Stimulated activated CD4-positive, alpha-beta T cell treated with anti-CD3 and anti-CD28 coated beads, Interleukin-1b, Interleukin-23, amount 100 ng/mL, for 4 hours (primary cell): Measurements from ENCODE around the gene ADGRA1.
"Not testable (repeated sequence)": the region's sequence is repeated elsewhere in the genome, so short reads cannot be mapped to it uniquely, and the experiment has no call there.

ENCODE experiments used
- DNase-seq, 2 donors: peaks; one replicate each; pipeline ENCODE4 v3.0.0-alpha.2; 2020; ENCODE audit warnings: low read depth in 2 of 2

Gene ADGRA1, protein sequence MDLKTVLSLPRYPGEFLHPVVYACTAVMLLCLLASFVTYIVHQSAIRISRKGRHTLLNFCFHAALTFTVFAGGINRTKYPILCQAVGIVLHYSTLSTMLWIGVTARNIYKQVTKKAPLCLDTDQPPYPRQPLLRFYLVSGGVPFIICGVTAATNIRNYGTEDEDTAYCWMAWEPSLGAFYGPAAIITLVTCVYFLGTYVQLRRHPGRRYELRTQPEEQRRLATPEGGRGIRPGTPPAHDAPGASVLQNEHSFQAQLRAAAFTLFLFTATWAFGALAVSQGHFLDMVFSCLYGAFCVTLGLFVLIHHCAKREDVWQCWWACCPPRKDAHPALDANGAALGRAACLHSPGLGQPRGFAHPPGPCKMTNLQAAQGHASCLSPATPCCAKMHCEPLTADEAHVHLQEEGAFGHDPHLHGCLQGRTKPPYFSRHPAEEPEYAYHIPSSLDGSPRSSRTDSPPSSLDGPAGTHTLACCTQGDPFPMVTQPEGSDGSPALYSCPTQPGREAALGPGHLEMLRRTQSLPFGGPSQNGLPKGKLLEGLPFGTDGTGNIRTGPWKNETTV

DNA sequence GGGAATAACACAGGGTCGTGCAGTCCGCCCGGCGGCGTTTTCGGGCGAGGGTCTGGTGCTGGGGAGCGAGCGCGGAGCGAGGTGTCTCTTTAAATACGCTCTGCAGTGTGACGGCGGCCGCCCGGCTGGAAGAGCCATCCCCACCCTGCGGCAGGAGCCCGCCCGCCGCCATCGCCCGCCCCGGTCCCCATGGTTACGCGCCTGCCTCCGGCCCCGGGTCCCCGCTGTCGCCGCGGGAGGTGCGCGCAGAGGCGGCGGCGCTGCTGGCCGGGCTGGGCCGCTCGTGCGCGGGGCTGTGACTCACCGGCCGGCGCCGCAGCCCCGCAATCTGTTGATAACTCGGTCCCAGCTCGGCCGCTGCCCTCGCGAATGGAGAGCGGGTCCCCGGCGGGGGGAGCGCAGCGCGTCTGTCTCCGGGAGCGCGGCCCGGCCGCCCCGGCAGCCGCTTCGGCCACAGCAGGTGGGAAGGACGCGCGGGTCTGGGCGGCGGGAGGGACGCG lies at the start of gene ADGRA1:
Gene ADGRA1, plus strand, starts transcription at position 246 of the 500 bp plus-strand sequence. CDS start 986 bp downstream, outside the sequence.
- no peak for DNase-seq

DNA sequence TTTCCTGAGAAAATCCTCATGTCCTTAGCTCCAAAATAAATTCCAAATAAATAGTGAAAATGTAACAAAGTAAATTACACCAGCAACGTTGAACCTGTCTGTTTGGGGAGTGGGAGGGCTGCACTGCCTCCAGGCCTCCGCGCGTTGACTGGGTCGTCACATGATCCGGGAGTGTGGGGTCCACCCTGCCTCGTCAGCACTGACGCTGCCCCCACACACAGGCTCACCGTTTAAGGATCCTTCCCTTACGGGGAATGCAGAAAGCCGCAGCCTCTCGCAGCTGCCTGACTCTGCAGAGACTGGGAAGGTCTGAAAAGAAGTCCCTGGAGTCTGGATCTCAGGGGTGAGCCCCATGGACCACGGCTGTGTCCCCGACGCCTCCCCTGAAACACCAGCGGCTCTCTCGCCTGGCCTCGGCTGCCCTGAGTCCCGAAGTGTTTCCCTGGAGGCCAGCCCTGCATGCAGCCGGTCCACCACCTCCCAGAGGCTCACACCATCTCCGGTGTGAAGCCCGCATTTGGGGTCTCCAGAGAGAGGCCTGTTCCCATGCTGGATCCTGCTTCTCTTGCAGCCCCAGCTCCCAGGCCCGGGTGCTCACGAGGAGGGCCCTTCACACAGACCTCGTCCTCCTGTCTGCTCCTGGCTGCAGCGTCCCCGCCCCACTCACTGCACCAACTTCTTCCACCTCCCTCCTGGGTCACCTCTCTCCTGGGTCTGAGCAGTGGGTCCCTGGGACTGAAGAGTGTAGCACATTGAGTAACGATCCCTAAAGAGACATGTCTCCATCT lies 49.5 kb upstream of the ADGRA1 start:
- no peak for DNase-seq

DNA sequence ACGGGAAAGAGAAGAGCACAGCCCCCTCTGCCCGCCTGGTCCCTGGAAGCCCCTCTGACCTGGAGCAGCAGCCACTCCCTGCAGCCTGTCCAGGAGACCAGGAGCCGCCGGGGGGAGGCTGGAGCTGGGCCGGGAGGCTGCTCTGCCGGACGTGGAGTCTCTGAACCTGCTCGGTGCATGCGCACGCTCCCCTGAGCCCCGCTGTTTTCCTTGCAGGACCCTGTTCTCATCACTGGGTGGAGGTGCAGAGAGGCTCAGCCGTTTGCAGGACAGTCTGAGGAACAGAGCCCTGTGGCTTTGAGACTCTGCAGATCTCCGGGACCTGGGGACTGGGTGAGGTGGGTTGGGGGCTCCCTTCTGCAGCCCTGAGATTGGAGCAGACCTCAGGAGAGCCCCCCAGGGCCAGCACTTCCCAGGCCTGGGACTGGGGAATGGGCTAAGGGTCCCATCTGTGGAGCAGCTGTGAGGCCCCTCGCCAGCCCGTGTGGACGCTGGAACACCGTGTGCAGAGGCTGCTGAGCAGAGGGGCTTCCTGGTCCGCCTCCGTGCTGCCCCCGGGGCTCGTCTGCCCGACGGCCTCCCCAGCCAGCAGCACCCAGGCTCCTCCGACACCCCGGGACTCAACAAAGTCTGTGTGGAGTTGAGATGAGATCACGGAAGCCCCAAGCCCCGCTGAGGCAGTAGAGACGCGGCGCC lies 48.5 kb upstream of the ADGRA1 start:
- DNase-seq = no peak

DNA sequence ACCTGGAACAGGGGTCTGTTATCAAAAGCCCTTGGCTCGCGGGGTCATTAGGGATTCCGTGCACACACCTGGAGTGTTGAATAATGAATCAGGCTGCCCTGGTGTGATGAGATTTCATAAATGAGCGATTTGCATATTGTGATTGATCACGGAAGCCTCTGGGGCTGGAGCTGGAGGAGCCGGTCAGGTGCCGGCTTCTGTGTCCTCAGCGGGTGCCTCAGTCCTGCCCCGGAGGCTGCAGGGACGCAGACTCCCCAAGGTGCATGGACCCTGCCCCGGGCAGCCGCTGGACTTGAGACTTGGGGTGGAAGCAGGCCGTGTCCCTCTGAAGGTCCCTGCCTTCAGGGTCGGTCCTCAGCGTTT lies 47.9 kb upstream of the ADGRA1 start:
- no peak for DNase-seq

DNA sequence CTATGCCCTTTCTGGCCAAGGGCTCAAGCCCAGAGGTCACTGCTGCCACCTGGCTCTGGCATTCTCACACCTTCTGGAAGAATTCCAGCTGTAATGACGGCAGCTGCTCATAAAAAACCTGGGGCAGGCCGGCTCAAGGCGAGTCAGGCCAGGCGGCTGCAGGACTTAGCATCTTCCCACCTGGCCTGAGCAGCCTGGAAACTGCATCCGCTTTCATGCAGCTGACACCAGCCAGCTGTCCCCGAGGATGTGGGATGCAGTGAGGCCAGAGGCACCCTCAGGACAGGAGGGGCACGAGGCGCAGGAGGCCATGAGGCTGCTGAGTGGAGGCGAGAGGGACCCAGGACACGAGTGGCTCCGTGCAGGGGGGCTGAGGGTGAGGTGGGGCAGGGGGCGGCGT lies 47.5 kb upstream of the ADGRA1 start:
- no peak for DNase-seq

DNA sequence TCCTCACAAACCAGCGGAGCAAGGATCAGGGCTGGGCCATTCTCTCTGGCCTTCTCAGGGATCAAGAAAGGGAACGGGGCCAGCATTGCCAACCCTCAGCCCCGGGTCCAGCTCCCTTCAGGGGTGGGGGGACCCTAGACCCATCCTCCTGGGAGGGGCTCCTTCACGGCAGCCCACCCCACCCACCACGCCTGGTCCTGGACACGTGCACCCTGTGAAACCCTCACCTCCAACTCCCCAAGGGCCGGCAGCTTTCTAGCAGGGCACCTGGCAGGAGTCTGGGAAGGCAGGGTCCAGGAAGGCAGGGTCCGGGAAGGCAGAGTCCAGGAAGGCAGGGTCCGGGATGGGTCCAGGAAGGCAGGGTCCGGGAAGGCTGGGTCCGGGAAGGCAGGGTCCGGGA lies 46.6 kb upstream of the ADGRA1 start:
- DNase-seq = no peak

DNA sequence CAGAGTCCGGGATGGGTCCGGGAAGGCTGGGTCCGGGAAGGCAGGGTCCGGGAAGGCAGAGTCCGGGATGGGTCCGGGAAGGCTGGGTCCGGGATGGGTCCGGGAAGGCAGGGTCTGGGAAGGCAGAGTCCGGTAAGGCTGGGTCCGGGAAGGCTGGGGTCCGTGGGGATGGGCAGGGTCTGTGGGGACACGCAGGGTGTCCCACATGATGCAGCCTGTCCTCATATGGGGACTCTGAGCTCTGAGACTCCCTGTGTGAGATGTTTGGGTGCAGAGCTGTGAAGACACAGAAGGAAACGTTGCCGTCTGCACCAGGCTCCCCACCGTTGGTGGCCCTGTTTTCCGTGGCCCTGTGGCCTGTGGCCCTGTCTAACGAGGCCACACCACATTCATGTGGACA lies 45.7 kb upstream of the ADGRA1 start:
- DNase-seq = no peak

DNA sequence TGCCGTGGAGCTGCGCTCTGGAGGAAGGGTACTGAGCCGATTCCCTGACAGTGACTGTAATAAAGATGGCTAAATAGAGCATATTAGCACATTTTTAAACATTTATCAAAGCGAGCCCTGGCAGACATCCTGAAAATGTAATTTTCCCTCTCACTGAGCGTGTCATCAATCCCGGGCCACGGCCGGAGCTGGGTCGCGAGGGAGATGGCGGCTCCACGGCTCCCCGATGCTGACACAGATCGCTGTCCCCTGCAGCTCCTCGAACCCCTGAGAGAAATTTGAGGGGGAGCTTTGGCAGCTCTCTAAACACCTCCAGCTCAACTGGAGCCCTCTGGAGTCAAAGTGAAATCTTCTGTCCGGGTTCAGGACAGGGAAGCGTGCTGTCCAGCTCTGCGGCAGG lies 44.9 kb upstream of the ADGRA1 start:
- no peak for DNase-seq

DNA sequence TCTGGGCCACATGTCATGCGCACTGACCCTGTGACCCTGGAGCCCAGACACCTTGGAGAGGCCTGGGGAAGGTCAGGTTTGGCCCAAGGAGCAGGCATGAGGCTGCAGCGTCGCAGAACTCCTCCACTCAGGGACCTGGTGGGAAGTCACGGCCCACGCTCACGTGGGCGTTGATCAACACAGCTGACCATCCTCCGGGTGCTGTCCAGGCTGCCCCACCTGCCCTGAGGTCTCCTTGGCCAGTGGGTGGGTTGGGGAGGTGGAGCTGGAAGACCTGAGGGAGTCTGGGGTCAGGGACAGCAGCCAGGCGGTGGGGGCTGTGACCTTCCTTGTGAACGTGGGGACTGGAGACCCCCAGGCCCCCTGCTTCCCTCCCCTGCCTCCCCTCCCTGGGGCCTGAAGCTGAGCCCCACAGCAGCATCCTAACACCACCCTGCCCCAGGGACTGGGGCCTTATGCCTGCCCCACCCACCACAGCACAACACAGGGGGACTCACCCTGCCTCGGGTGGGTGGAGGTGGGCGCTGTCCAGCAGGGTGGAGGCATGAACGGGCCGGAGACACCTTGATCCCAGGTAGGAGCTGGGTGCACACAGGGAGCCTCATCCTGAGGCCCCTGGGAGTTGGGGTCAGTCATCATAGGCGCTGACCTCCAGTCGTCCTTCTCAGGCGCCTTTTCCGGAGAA lies 44.0 kb upstream of the ADGRA1 start:
- no peak for DNase-seq

DNA sequence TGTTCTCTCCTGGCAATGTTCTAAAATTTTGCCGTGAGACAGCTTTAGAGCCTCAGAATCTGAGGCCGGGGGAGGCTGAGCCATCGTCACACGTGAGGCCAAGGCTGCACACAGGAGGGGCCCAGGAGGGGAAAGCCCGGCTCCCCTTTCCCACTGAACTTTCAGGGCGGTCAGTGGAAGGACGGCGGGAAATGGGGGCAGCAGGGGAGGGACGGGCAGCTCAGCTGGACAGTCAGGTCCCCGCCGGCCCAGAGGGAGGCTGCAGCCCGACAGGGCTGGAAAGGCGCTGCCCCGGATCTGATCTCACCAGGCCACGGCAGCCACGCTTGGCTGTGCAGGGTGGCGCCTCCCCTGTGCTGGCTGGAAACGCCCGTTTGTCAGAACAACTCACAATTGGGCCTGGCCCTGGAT lies 43.3 kb upstream of the ADGRA1 start:
- DNase-seq = no peak

DNA sequence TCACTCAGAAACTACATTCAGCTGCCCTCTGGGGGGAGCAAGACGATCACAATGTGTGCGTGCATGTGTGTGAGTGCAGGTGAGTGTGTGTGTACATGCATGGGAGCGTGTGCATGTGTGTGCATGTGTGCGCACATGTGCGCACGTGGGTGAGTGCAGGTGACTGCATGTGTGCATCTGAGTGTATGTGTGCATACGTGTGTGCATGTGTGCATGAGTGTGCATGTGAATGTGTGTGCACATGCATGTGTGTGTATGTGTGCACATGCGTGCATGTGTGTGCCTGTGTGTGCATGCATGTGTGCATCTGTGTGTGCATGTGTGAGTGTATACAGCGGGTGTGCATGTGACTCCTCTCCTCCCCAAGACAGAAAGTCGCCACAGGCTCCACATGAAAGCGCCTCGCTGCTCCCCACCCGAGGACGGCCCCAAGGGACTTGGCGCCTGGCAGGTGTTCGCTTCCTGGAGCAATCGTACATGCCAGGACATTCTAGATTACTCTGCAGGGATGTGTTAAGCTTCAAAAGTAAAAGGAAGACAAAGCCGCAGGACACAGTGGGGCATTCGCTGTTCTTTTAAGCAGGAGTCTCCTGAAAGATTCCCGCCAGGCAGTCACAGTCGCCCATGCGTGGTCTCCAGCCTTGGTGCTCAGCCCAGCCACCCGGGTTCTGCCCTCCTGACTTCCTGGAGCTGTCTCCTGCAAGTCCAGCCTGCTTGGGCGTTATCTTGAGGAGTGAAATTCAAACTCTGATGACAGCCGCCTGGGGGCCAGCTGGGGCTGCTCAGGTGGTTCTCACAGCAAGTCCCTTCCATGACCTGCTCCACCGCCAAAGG lies 42.0 kb upstream of the ADGRA1 start:
- no peak for DNase-seq

DNA sequence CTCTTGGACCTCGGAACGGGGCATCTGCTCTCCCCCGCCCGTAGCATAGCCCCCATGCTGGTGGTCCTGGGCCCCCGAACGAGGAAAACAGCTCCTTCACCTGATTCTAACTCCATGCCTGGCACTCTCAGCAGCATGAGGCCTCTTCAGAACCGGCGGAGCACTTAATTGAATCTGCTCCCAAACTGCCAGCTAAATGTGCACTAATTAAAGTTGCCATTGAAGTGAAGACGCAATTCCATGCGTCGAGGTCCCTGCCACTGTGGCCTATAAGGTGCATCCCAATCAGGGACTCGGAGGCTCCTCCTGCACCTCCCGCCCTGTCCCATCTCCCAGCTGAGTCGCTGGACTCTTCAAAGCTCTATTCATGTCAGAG lies 41.3 kb upstream of the ADGRA1 start:
- DNase-seq = no peak

DNA sequence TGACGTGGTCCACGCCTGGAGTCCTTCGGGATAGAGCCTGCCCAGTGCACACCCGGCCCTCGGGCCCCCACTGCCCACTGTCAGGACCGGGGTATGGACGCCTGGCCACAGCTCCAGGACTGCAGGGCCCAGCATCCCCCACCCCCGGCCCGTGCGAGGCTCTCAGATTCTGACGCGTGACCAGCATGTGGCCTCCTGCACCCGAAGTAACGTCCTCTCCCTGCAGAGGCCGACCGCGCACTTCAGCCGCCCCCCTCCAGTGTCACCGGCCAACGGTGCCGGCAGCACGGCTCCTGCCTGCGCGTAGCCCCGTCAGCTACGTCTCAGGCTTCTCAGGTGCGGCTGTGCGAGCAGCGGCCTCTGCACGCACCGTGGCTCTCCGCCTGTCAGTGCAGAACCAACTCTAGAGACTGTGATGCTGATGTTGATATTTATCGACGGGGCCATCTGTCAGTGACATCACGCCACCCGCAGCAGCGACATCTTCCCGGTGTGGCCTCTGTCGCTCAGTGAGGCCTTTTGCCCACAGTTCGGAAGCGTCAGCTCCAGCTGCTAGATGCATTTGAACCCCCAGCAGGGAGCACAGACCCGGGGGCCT lies 40.1 kb upstream of the ADGRA1 start:
- no peak for DNase-seq

DNA sequence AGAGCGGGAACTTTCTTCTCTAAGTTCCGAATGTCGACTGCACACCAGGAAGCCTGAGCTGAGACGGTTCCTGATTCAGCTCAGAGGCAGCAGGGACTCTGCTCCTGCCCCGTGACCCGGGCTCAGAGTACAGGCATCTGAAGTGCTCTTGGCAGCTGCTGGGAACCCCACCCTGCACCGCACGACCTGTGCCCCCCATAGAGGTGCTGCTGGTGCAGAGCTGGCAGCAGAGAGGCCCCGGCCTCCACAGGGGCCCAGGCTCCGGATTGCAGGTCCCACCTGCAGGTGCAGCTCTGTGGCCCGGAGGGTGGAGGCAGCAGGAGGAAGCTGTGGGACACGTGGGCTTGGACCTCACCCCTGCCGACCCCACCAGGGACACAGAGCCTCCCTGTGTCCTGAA lies 39.5 kb upstream of the ADGRA1 start:
- no peak for DNase-seq

DNA sequence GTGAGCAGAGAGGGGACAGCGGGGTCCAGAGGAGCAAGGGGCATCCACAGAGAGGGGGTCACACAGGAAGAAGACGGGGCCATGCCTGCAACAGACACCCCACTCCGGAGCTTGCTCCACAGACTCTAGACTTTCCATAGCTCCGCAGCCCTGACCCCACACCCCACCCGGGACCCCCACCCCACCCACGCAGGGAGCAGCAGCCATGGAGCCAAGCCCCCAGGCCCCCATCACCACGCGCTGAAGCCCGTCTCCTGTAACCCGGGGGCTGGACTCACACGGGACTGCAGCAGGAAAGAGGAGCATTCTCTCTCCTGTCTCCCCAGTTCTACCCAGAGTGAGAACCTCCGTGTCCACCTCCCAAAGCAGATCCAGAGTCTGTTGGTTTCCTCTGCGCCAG lies 38.8 kb upstream of the ADGRA1 start:
- DNase-seq = no peak

DNA sequence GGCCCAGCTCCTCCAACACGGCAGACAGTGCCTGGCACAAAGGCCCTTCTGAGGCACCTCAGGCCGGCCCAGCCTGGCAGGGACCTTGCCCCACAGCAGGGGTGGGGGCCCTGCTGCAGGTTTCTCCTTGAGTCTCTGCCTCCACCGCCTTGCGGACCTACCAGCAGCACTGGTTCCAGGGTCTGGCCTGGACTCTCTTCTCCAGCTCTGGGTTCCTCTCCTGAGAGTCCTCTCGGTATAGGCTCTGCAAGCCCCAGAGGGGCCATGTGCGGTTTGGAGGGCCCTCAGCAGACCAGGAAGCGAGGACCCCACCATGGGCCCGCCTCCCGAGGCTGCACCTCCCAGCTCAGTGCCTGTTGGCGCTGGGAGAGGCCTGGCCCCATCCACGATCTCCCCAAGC lies 38.1 kb upstream of the ADGRA1 start:
- no peak for DNase-seq

DNA sequence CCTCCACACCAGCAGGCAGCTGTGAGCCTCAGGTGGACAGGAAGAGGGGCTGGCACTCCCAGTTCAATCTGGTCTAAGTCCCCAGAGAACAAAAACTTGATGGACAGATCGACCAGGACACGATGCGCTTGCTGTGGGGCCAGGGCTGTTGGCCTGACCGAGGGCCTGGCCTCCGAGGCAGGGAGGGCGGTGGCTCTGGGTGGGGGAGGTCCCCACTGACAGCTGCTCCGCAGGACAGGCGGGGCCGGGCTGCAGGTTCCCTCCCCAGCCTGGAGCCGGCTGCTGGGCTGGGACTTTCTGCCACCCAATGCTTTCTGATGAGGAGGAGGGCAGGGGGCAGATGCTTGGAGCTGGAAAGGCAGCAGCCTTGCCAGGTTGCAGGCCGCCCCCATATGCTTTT lies 37.4 kb upstream of the ADGRA1 start:
- DNase-seq = no peak

DNA sequence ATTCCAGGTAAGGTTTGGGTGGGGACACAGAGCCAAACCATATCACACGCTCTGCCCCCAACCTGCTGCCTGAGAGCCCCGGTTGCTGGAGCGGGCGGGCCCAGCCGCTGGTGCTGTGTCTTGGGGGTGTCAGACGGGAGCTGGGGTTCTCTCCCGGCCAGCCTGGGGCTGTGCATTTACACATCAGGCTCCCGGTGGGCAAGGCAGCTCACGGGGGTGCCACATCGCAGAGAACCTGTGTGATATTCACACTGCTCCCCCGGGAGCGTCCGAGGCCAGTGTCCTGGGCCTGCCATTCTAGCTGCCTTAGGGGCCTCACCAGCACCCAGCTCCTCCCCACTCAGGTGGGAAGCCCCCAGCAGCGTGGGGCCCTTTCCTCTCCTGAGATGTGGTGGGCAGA lies 35.6 kb upstream of the ADGRA1 start:
- DNase-seq = no peak

DNA sequence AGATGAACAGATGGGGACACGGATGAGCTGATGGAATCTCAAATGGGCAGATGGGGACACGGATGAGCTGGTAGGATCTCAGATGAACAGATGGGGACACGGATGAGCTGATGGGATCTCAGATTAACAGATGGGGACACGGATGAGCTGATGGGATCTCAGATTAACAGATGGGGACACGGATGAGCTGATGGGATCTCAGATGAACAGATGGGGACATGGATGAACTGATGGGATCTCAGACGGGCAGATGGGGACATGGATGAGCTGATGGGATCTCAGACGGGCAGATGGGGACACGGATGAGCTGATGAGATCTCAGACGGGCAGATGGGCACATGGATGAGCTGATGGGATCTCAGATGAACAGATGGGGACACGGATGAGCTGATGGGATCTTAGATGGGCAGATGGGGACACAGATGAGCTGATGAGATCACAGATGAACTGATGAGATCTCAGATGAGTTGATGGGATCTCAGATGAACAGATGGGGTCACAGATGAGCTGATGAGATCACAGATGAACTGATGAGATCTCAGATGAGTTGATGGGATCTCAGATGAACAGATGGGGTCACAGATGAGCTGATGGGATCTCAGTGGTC lies 34.1 kb upstream of the ADGRA1 start:
- DNase-seq = not testable (repeated sequence)

DNA sequence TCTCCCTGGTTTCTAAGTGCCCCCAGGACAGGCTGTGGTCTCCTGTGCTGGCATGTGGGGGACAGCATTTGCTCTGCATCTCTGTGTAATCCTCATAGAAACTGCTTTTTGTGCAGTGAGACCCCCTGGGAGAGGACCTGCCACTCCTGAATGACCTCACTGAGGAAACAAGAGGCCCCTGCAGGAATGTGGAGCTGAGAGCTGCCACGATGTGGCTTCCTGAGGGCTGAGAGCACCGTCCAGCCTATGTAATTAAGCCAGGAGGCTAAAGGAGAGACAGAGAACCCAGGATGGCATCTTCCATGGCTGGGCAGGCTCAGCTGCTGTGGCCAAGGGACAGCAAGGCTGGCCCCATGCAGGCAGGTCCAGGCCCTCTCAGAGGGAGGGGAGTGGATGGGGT lies 32.3 kb upstream of the ADGRA1 start:
- DNase-seq = no peak
